IPS-18a (cell line): ENCODE results near the gene TRAPPC12.
"Not testable (repeated sequence)": the region's sequence is repeated elsewhere in the genome, so short reads cannot be mapped to it uniquely, and the experiment has no call there.

Source experiments
- H3K27ac ChIP-seq: one replicate; pipeline ENCODE4 v1.5.1; 2013; ENCODE audit warnings: low read length
- H3K27me3 ChIP-seq: one replicate; pipeline ENCODE4 v1.6.1; 2013; ENCODE audit warnings: mild to moderate bottlenecking, low read length; ENCODE audit not compliant: control insufficient read depth, insufficient read depth
- H3K36me3 ChIP-seq: one replicate; pipeline ENCODE4 v1.6.1; 2013; ENCODE audit warnings: low read depth, low read length; ENCODE audit not compliant: control insufficient read depth
- H3K4me1 ChIP-seq: one replicate; pipeline ENCODE4 v1.6.1; 2013; ENCODE audit warnings: low read depth, low read length; ENCODE audit not compliant: control insufficient read depth
- H3K4me3 ChIP-seq: one replicate; pipeline ENCODE4 v1.5.1; 2013; ENCODE audit warnings: low read length
- H3K9ac ChIP-seq: one replicate; pipeline ENCODE4 v1.6.1; 2013; ENCODE audit warnings: mild to moderate bottlenecking, low read length, moderate library complexity
- H3K9me3 ChIP-seq: one replicate; pipeline ENCODE4 v1.6.1; 2013; ENCODE audit warnings: low read depth, low read length; ENCODE audit not compliant: control insufficient read depth

The TRAPPC12 gene

GRCh38 chr2:3486047-3487027 is 106.8 kb downstream of the TRAPPC12 start:
- Histone ChIP-seq H3K4me1 (no peaks in the 10 kb centered on the region), H3K9me3 (no peaks in the 10 kb centered on the region), H3K27me3 (no peaks in the 10 kb centered on the region), H3K4me3 (no peak overlapping the region), H3K27ac (no peak overlapping the region), H3K36me3 (no peaks in the 10 kb centered on the region), H3K9ac (no peak overlapping the region)

- Histone ChIP-seq H3K27ac (no peak overlapping the region), H3K4me3 (no peak overlapping the region), H3K27me3 (no peaks in the 10 kb centered on the region), H3K4me1 (no peaks in the 10 kb centered on the region), H3K9me3 (no peaks in the 10 kb centered on the region), H3K9ac (no peak overlapping the region), H3K36me3 (no peaks in the 10 kb centered on the region)
Measured at GRCh38 chr2:3487028-3487425, 107.5 kb downstream of the TRAPPC12 start.

- H3K4me3 ChIP-seq, result no peak overlapping the region
- H3K9me3 ChIP-seq, result no peaks in the 10 kb centered on the region
- H3K27me3 ChIP-seq, result no peaks in the 10 kb centered on the region
- no peaks in the 10 kb centered on the region for H3K36me3 ChIP-seq
- no peak overlapping the region for H3K27ac ChIP-seq
- H3K9ac ChIP-seq, result no peak overlapping the region
- no peaks in the 10 kb centered on the region for H3K4me1 ChIP-seq
Measured at GRCh38 chr2:3487432-3487831, 107.9 kb downstream of the TRAPPC12 start.

- H3K4me3 ChIP-seq, result no peak overlapping the region
- H3K9me3 ChIP-seq, result no peaks in the 10 kb centered on the region
- no peak overlapping the region for H3K27ac ChIP-seq
- H3K36me3 ChIP-seq, result no peaks in the 10 kb centered on the region
- no peak overlapping the region for H3K9ac ChIP-seq
- no peaks in the 10 kb centered on the region for H3K4me1 ChIP-seq
- no peaks in the 10 kb centered on the region for H3K27me3 ChIP-seq
Measured at GRCh38 chr2:3488061-3488531, 108.6 kb downstream of the TRAPPC12 start.

- H3K36me3 ChIP-seq, result no peaks in the 10 kb centered on the region
- H3K9me3 ChIP-seq, result no peaks in the 10 kb centered on the region
- H3K4me3 ChIP-seq, result no peak overlapping the region
- H3K27ac ChIP-seq, result no peak overlapping the region
- H3K27me3 ChIP-seq, result no peaks in the 10 kb centered on the region
- no peak overlapping the region for H3K9ac ChIP-seq
- no peaks in the 10 kb centered on the region for H3K4me1 ChIP-seq
Measured at GRCh38 chr2:3488855-3489763, 109.6 kb downstream of the TRAPPC12 start.

- H3K9ac ChIP-seq, result no peak overlapping the region
- no peaks in the 10 kb centered on the region for H3K9me3 ChIP-seq
- no peak overlapping the region for H3K27ac ChIP-seq
- no peaks in the 10 kb centered on the region for H3K36me3 ChIP-seq
- H3K4me1 ChIP-seq, result no peaks in the 10 kb centered on the region
- H3K27me3 ChIP-seq, result no peaks in the 10 kb centered on the region
- H3K4me3 ChIP-seq, result no peak overlapping the region
Measured at GRCh38 chr2:3489764-3490115, 110.2 kb downstream of the TRAPPC12 start.

GRCh38 chr2:3490191-3491170 is 111.0 kb downstream of the TRAPPC12 start:
- Histone ChIP-seq H3K27ac (no peak overlapping the region), H3K4me3 (no peak overlapping the region), H3K9ac (no peak overlapping the region), H3K36me3 (no peaks in the 10 kb centered on the region), H3K27me3 (no peaks in the 10 kb centered on the region), H3K9me3 (no peaks in the 10 kb centered on the region), H3K4me1 (no peaks in the 10 kb centered on the region)

- H3K36me3 ChIP-seq, result no peaks in the 10 kb centered on the region
- no peak overlapping the region for H3K4me3 ChIP-seq
- no peak overlapping the region for H3K27ac ChIP-seq
- H3K9me3 ChIP-seq, result no peaks in the 10 kb centered on the region
- H3K27me3 ChIP-seq, result no peaks in the 10 kb centered on the region
- H3K4me1 ChIP-seq, result no peaks in the 10 kb centered on the region
- no peak overlapping the region for H3K9ac ChIP-seq
Measured at GRCh38 chr2:3491306-3491705, 111.8 kb downstream of the TRAPPC12 start.

GRCh38 chr2:3491716-3492474 is 112.4 kb downstream of the TRAPPC12 start:
- H3K4me1 ChIP-seq, result no peaks in the 10 kb centered on the region
- H3K27me3 ChIP-seq, result no peaks in the 10 kb centered on the region
- no peak overlapping the region for H3K4me3 ChIP-seq
- no peaks in the 10 kb centered on the region for H3K9me3 ChIP-seq
- no peak overlapping the region for H3K9ac ChIP-seq
- peaks cover under 1% of the 10 kb centered on the region for H3K36me3 ChIP-seq
- H3K27ac ChIP-seq, result no peak overlapping the region

- H3K36me3 ChIP-seq, result not testable (repeated sequence)
Measured at GRCh38 chr2:3492475-3492787, 112.9 kb downstream of the TRAPPC12 start.

More at GRCh38 chr2:3492475-3492787, 112.9 kb downstream of the TRAPPC12 start:
- not testable (repeated sequence) for H3K27ac ChIP-seq, H3K4me3 ChIP-seq, H3K9me3 ChIP-seq, H3K9ac ChIP-seq, H3K4me1 ChIP-seq, H3K27me3 ChIP-seq
